ENCODE measurements around the gene HBA2.
"Not testable (repeated sequence)": the region's sequence is repeated elsewhere in the genome, so short reads cannot be mapped to it uniquely, and the experiment has no call there.

Gene HBA2

DNA sequence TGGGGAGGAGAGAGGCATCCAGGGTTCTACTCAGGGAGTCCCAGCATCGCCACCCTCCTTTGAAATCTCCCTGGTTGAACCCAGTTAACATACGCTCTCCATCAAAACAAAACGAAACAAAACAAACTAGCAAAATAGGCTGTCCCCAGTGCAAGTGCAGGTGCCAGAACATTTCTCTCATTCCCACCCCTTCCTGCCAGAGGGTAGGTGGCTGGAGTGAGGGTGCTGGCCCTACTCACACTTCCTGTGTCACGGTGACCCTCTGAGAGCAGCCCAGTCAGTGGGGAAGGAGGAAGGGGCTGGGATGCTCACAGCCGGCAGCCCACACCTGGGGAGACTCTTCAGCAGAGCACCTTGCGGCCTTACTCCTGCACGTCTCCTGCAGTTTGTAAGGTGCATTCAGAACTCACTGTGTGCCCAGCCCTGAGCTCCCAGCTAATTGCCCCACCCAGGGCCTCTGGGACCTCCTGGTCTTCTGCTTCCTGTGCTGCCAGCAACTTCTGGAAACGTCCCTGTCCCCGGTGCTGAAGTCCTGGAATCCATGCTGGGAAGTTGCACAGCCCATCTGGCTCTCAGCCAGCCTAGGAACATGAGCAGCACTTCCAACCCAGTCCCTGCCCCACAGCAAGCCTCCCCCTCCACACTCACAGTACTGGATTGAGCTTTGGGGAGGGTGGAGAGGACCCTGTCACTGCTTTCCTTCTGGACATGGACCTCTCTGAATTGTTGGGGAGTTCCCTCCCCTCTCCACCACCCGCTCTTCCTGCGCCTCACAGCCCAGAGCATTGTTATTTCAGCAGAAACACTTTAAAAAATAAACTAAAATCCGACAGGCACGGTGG lies 1.5 kb downstream of the HBA2 start:
- DNase-seq (ENCODE audit: extremely low read depth in 1 of 2, low read depth in 1 of 2) = not testable (repeated sequence)

DNA sequence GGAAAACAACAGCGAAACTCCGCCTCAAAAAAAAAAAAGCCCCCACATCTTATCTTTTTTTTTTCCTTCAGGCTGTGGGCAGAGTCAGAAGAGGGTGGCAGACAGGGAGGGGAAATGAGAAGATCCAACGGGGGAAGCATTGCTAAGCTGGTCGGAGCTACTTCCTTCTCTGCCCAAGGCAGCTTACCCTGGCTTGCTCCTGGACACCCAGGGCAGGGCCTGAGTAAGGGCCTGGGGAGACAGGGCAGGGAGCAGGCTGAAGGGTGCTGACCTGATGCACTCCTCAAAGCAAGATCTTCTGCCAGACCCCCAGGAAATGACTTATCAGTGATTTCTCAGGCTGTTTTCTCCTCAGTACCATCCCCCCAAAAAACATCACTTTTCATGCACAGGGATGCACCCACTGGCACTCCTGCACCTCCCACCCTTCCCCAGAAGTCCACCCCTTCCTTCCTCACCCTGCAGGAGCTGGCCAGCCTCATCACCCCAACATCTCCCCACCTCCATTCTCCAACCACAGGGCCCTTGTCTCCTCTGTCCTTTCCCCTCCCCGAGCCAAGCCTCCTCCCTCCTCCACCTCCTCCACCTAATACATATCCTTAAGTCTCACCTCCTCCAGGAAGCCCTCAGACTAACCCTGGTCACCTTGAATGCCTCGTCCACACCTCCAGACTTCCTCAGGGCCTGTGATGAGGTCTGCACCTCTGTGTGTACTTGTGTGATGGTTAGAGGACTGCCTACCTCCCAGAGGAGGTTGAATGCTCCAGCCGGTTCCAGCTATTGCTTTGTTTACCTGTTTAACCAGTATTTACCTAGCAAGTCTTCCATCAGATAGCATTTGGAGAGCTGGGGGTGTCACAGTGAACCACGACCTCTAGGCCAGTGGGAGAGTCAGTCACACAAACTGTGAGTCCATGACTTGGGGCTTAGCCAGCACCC lies 2.6 kb downstream of the HBA2 start:
- no peak for DNase-seq (ENCODE audit: extremely low read depth in 1 of 2, low read depth in 1 of 2)

DNA sequence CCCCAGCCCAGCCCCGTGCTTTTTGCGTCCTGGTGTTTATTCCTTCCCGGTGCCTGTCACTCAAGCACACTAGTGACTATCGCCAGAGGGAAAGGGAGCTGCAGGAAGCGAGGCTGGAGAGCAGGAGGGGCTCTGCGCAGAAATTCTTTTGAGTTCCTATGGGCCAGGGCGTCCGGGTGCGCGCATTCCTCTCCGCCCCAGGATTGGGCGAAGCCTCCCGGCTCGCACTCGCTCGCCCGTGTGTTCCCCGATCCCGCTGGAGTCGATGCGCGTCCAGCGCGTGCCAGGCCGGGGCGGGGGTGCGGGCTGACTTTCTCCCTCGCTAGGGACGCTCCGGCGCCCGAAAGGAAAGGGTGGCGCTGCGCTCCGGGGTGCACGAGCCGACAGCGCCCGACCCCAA lies 3.3 kb downstream of the HBA2 start:
- DNase-seq (ENCODE audit: extremely low read depth in 1 of 2, low read depth in 1 of 2) = not testable (repeated sequence)

DNA sequence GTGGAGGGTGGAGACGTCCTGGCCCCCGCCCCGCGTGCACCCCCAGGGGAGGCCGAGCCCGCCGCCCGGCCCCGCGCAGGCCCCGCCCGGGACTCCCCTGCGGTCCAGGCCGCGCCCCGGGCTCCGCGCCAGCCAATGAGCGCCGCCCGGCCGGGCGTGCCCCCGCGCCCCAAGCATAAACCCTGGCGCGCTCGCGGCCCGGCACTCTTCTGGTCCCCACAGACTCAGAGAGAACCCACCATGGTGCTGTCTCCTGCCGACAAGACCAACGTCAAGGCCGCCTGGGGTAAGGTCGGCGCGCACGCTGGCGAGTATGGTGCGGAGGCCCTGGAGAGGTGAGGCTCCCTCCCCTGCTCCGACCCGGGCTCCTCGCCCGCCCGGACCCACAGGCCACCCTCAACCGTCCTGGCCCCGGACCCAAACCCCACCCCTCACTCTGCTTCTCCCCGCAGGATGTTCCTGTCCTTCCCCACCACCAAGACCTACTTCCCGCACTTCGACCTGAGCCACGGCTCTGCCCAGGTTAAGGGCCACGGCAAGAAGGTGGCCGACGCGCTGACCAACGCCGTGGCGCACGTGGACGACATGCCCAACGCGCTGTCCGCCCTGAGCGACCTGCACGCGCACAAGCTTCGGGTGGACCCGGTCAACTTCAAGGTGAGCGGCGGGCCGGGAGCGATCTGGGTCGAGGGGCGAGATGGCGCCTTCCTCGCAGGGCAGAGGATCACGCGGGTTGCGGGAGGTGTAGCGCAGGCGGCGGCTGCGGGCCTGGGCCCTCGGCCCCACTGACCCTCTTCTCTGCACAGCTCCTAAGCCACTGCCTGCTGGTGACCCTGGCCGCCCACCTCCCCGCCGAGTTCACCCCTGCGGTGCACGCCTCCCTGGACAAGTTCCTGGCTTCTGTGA lies 4.1 kb downstream of the HBA2 start, which contains the start of gene HBA1:
TSS of gene HBA1 (plus strand) at position 204 of the 906 bp plus-strand sequence. CDS start at position 241, 37 bp downstream.
- DNase-seq (ENCODE audit: extremely low read depth in 1 of 2, low read depth in 1 of 2) = not testable (repeated sequence)

DNA sequence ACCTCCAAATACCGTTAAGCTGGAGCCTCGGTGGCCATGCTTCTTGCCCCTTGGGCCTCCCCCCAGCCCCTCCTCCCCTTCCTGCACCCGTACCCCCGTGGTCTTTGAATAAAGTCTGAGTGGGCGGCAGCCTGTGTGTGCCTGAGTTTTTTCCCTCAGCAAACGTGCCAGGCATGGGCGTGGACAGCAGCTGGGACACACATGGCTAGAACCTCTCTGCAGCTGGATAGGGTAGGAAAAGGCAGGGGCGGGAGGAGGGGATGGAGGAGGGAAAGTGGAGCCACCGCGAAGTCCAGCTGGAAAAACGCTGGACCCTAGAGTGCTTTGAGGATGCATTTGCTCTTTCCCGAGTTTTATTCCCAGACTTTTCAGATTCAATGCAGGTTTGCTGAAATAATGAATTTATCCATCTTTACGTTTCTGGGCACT lies 4.7 kb downstream of the HBA2 start:
- no peak for DNase-seq (ENCODE audit: extremely low read depth in 1 of 2, low read depth in 1 of 2)

DNA sequence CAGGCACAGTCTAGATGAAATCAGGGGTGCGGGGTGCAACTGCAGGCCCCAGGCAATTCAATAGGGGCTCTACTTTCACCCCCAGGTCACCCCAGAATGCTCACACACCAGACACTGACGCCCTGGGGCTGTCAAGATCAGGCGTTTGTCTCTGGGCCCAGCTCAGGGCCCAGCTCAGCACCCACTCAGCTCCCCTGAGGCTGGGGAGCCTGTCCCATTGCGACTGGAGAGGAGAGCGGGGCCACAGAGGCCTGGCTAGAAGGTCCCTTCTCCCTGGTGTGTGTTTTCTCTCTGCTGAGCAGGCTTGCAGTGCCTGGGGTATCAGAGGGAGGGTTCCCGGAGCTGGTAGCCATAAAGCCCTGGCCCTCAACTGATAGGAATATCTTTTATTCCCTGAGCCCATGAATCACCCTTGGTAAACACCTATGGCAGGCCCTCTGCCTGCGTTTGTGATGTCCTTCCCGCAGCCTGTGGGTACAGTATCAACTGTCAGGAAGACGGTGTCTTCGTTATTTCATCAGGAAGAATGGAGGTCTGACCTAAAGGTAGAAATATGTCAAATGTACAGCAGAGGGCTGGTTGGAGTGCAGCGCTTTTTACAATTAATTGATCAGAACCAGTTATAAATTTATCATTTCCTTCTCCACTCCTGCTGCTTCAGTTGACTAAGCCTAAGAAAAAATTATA lies 5.4 kb downstream of the HBA2 start:
- no peak for DNase-seq (ENCODE audit: extremely low read depth in 1 of 2, low read depth in 1 of 2)

DNA sequence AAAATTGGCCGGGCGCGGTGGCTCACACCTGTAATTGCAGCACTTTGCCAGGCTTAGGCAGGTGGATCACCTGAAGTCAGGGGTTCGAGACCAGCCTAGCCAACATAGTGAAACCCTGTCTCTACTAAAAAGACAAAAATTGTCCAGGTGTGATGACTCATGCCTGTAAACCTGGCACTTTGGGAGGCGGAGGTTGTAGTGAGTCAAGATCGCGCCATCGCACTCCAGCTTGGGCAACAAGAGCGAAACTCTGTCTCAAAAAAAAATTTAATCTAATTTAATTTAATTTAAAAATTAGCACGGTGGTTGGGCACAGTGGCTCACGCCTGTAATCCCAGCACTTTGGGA lies 6.0 kb downstream of the HBA2 start:
- no peak for DNase-seq (ENCODE audit: extremely low read depth in 1 of 2, low read depth in 1 of 2)

DNA sequence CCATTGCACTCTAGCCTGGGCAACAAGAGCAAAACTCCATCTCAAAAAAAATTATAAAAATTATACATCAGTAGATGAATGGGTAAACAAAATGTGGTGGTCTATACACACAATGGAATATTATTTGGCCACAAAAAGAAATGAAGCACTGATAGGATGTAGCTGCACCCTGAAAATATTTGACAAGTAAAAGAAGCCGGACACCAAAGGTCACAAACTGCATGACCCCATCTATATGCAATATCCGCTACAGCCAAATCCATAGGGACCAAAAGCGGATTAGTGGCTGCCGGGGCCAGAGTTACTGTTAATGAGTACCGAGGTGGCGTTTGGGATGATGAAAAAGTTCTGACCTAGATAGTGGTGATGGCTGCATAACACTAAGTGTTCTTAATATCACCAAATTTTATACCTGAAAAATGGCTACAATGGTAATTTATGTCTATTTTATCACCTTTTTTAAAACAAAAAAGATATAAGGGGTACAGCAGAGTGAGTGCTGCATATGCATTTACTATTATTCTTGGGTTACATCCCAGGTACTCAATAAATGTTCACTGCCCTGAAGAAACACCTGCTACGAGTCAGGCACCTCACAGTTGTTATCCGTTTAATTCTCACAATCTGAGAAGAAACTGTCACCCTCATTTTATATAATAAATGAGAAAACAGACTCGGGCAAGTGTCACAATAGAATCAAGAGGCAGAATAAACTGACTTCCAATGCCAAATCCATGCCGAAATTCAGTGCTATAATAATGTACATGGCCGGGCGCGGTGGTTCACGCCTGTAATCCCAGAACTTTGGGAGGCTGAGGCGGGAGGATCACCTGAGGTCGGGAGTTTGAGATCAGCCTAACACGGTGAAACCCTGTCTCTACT lies 6.8 kb downstream of the HBA2 start:
- DNase-seq (ENCODE audit: extremely low read depth in 1 of 2, low read depth in 1 of 2) = no peak

DNA sequence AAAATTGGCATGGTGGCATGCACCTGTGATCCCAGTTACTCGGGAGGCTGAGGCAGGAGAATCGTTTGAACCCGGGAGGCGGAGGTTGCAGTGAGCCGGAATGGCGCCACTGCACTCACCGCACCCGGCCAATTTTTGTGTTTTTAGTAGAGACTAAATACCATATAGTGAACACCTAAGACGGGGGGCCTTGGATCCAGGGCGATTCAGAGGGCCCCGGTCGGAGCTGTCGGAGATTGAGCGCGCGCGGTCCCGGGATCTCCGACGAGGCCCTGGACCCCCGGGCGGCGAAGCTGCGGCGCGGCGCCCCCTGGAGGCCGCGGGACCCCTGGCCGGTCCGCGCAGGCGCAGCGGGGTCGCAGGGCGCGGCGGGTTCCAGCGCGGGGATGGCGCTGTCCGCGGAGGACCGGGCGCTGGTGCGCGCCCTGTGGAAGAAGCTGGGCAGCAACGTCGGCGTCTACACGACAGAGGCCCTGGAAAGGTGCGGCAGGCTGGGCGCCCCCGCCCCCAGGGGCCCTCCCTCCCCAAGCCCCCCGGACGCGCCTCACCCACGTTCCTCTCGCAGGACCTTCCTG lies 7.5 kb downstream of the HBA2 start, which contains the start of gene HBQ1:
TSS of gene HBQ1 (plus strand) at position 359 of the 575 bp plus-strand sequence. CDS start at position 387, 28 bp downstream.
- peak in 1 of 2 donors; percentile 19 for DNase-seq (ENCODE audit: extremely low read depth in 1 of 2, low read depth in 1 of 2)

DNA sequence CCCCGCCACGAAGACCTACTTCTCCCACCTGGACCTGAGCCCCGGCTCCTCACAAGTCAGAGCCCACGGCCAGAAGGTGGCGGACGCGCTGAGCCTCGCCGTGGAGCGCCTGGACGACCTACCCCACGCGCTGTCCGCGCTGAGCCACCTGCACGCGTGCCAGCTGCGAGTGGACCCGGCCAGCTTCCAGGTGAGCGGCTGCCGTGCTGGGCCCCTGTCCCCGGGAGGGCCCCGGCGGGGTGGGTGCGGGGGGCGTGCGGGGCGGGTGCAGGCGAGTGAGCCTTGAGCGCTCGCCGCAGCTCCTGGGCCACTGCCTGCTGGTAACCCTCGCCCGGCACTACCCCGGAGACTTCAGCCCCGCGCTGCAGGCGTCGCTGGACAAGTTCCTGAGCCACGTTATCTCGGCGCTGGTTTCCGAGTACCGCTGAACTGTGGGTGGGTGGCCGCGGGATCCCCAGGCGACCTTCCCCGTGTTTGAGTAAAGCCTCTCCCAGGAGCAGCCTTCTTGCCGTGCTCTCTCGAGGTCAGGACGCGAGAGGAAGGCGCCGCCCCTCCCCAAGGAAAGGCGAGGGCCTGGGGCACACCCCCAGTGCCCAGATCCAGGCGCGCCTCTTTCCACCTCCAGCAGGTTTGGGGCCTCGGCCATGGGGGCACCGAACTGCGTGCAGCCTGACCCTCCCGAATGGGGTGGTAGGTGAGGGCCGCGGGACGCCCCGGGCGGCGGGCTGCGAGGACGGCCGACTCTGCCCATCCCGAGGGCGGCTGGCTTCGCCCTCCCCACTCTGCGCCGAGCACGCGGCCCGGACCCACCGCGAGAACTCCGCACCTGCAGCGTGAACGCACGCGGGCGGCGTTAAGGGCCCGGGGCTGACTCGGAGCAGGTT lies 8.2 kb downstream of the HBA2 start:
- peak; percentile 55 to 80 for DNase-seq (ENCODE audit: extremely low read depth in 1 of 2, low read depth in 1 of 2)

DNA sequence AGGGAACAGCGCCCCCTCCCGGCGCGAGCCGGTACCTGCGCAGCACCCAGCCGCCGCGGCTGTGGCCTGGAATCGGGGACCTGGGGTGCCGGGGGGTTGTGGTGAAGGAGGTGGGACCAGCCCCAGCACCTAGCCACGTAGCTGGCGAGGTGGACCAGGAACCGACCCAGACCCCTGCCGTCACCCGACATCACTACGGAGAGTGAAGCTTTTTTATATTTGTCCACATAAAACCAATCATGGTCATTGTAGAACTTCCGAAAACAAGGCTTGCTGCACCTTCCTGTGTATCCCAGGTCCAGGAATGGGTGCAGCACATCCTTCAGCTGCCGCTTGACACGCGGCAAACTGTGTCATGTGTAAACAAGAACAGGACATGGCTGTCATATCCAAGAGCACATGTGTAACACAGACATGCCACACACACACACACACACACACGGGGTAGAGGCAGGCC lies 8.9 kb downstream of the HBA2 start:
- no peak for DNase-seq (ENCODE audit: extremely low read depth in 1 of 2, low read depth in 1 of 2)

DNA sequence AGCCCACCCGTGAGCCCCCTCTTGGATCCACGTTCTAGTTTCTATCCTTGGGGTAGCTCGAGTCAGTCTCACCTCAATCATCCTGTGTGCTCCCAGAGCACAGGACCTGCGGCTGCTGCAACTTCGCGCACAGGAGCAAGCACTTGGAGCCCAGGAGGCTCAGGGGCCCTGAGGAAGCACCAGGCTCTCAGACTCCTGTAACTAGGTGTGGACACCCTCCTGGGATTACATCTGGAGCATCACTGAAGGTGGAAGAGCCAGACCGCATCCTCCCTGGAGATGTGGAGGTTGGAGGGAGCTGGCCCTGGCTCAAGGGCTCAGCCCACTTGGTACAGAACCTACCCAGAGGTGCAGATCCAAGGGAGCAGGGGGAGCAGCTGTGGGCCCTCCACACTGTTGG lies 10.3 kb downstream of the HBA2 start:
- DNase-seq (ENCODE audit: extremely low read depth in 1 of 2, low read depth in 1 of 2) = no peak

DNA sequence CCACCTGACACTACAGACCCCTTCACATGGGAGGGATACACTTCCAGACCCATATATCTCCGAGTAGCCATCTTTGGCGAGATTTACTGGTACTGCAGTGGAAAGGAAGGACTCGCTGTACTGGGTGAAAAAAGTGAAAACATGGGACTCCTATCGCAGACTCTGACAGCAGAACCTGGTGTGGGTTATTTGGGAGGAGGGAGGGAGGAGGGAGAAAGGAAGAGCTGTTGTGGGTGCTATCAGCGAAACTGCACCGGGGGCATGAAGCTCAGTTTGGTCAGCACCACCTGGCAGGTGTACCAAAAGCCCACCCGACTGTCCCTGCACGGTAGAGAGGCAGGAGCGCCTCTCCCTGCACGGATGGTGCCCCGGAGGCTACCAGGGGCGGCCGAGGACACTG lies 12.5 kb downstream of the HBA2 start:
- DNase-seq (ENCODE audit: extremely low read depth in 1 of 2, low read depth in 1 of 2) = no peak

DNA sequence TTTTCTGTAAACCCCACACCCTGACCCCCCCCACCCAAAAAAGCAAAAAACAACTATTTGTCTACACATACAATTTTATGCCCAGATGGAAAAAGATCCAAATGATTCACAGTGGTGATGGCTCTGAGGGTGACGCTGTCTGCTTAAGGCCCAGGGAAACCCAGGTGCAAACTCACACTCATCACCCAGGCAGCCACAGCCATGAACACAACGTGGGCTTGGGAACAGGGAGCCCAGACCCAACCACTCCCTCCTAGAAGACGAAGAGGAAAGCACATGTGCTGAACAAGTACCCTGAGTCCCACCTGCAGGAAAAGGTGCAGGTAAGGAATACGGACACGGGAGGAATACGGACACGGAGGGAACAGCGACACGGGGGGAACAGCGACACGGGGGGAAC lies 13.0 kb downstream of the HBA2 start:
- no peak for DNase-seq (ENCODE audit: extremely low read depth in 1 of 2, low read depth in 1 of 2)

DNA sequence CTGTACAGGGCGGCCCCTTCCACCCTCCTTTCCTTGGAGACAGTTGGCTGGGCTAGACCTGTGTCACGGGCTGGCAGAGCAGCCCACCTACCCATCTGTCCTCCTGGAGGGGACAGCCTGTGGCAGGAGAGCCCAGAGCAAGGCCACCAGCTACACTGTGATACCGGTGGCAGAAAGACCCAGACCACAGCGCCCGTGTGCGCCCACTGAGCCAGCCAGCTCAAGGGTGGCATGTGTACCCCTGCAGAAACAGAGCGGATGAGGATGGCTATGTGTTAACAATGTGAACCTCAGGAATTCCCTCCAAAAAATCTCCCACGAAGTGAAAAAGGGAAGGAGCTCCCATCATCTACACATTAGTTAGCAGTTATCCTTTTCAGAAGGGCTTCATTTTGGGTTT lies 14.7 kb downstream of the HBA2 start:
- no peak for DNase-seq (ENCODE audit: extremely low read depth in 1 of 2, low read depth in 1 of 2)

DNA sequence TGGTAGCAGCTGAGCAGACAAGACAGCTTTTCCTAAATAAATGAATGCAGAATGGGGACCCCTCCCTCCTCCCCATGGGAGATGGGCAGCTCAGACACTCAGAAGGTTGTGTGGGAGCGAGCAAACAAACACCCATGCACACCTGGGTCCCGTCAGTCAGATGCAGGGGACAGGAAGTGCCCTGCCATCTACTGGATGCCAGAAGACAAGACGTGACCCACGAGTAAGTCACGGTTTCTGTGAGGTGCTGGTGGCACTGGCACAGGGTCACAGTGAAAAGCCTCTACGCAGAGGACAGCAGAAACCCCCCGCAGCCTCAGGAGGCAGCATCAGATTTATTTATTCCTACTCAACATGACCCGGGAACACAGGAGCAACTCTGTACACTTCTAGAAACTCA lies 16.0 kb downstream of the HBA2 start:
- no peak for DNase-seq (ENCODE audit: extremely low read depth in 1 of 2, low read depth in 1 of 2)

DNA sequence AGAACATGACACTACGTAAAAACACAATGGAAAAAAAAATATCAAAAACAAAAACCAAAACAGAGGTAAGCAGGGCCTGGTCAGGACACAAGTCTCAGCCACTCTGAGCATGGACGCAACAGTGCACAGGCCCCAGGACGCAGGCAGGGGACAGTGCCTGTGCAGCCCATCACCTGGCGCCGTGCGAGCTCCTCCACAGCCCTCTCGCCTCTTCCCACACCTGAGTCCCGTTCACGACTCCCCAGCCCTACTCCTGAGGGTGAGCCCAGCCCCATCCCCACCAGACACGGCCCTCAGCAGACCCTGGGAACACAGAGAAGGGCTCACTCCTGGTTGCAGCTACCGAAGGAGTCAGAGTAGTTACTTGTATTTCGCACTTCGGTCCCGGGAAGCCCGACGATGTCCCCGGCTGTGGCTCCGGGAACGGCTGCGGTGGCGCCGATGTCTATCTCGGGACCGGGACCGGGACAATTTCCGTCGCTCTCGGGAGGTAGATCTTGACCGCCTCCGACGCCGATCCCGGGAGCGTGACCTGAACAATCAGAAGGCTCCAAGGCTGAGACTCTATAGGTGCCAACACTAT lies 17.0 kb downstream of the HBA2 start:
- DNase-seq (ENCODE audit: extremely low read depth in 1 of 2, low read depth in 1 of 2) = no peak
